Measurements from ENCODE around the gene WBP2. TPM values are rescaled to one million over a fixed set of nuclear protein-coding genes. Genes with fewer than 3 reads are reported as not detected.

WBP2 gene
- total and polyA plus RNA-seq, 2 of the 13 experiments (the other 11 are each of a cell fraction or from before 2014, with no cell fraction given), result 29.2 to 29.5 TPM

GRCh38 chr17:75872434-75873351, 17.6 kb upstream of the WBP2 start (continued):
- TF ChIP-seq ZHX1 (CRISPR knock-in tag; IDR thresholded peaks at IDR 0.05; ENCODE audit: low read depth) (peak; percentile 78), TSC22D2 (CRISPR knock-in tag; IDR thresholded peaks at IDR 0.05; ENCODE audit: borderline replicate concordance) (peak; percentile 78; the same call in 1 of the 2 replicates), SKI (IDR thresholded peaks at IDR 0.05; ENCODE audit: partially characterized antibody) (peak; percentile 100), ZNF253 (CRISPR knock-in tag; IDR thresholded peaks at IDR 0.05; ENCODE audit: borderline replicate concordance) (no peak), ZBTB39 (CRISPR knock-in tag; IDR thresholded peaks at IDR 0.05) (0 out of 2 replicates have a peak, but pooled peaks have one; percentile 74), MEIS2 (CRISPR knock-in tag; IDR thresholded peaks at IDR 0.05) (peak; percentile 89; the same call in 1 of the 2 replicates), ZNF883 (CRISPR knock-in tag; IDR thresholded peaks at IDR 0.05; ENCODE audit: not compliant biosample characterization) (peak; percentile 40), NAIF1 (CRISPR knock-in tag; IDR thresholded peaks at IDR 0.05; ENCODE audit: borderline replicate concordance) (peak; percentile 70; the same call in 1 of the 2 replicates), GTF2F1 (IDR thresholded peaks at IDR 0.05; ENCODE audit: low read length) (no peak), ZNF710 (CRISPR knock-in tag; IDR thresholded peaks at IDR 0.05; ENCODE audit: borderline replicate concordance) (peak; percentile 83), ZNF768 (CRISPR knock-in tag; IDR thresholded peaks at IDR 0.05) (peak; percentile 84; the same call in 1 of the 2 replicates), ZNF609 (CRISPR knock-in tag; IDR thresholded peaks at IDR 0.05; ENCODE audit: borderline replicate concordance) (peak; percentile 94), BCL6 (CRISPR knock-in tag; IDR thresholded peaks at IDR 0.05) (peak; percentile 94), ARNT2 (CRISPR knock-in tag; IDR thresholded peaks at IDR 0.05; ENCODE audit: low read depth) (no peak; the same call in 1 of the 2 replicates)

Measured in HepG2 (cell line).